Mesendoderm (in vitro differentiated cells): Measurements from ENCODE around the gene FOXQ1.

ENCODE experiments used
- DNase-seq: peaks from one replicate; pipeline ENCODE4 v3.0.0; 2013
- H2AK5ac ChIP-seq: 2 replicates; pipeline ENCODE4 v1.6.1; 2013; ENCODE audit warnings: low read length, inconsistent platforms
- H2BK120ac ChIP-seq: 2 replicates; pipeline ENCODE4 v1.6.1; 2013; ENCODE audit warnings: low read depth, mild to moderate bottlenecking, low read length, moderate library complexity, mixed read lengths
- H2BK15ac ChIP-seq: replicated peaks from 2 replicates; pipeline ENCODE4 v1.6.1; 2013; ENCODE audit warnings: low read depth, mild to moderate bottlenecking, moderate library complexity
- H2BK5ac ChIP-seq: 2 replicates; pipeline ENCODE4 v1.6.1; 2013; ENCODE audit warnings: low read length, inconsistent platforms
- H3K18ac ChIP-seq: 2 replicates; pipeline ENCODE4 v1.6.1; 2013; ENCODE audit warnings: mild to moderate bottlenecking, low read length, mixed read lengths
- H3K23ac ChIP-seq: one replicate; pipeline ENCODE4 v1.6.1; 2013; ENCODE audit warnings: low read length
- H3K27ac ChIP-seq: 2 replicates; pipeline ENCODE4 v1.5.1; 2013; ENCODE audit warnings: low read depth, mild to moderate bottlenecking, inconsistent platforms, low read length, moderate library complexity
- H3K27me3 ChIP-seq: 2 replicates; pipeline ENCODE4 v1.6.1; 2013; ENCODE audit warnings: low read length, control low read depth, mild to moderate bottlenecking, inconsistent platforms; ENCODE audit not compliant: insufficient read depth, poor library complexity
- H3K36me3 ChIP-seq: 2 replicates; pipeline ENCODE4 v1.6.1; 2013; ENCODE audit warnings: low read length, inconsistent platforms; ENCODE audit not compliant: control insufficient read depth, insufficient read depth
- H3K4ac ChIP-seq: one replicate; pipeline ENCODE4 v1.6.1; 2013; ENCODE audit warnings: low read depth, mild to moderate bottlenecking, low read length, moderate library complexity
- H3K4me1 ChIP-seq: 2 replicates; pipeline ENCODE4 v1.6.1; 2013; ENCODE audit warnings: low read depth, low read length, inconsistent platforms; ENCODE audit not compliant: control insufficient read depth
- H3K4me2 ChIP-seq: 2 replicates; pipeline ENCODE4 v1.6.1; 2013; ENCODE audit warnings: low read length
- H3K4me3 ChIP-seq: 2 replicates; pipeline ENCODE4 v1.5.1; 2013; ENCODE audit warnings: mild to moderate bottlenecking, low read length
- H3K56ac ChIP-seq: one replicate; pipeline ENCODE4 v1.6.1; 2013; ENCODE audit warnings: low read length
- H3K79me1 ChIP-seq: 2 replicates; pipeline ENCODE4 v1.6.1; 2013; ENCODE audit warnings: low read length, inconsistent platforms
- H3K79me2 ChIP-seq: 2 replicates; pipeline ENCODE4 v1.6.1; 2013; ENCODE audit warnings: mild to moderate bottlenecking, low read length; ENCODE audit not compliant: control insufficient read depth, insufficient read depth
- H3K9ac ChIP-seq: 2 replicates; pipeline ENCODE4 v1.6.1; 2013; ENCODE audit warnings: low read length, inconsistent platforms
- H4K5ac ChIP-seq: one replicate; pipeline ENCODE4 v1.6.1; 2013; ENCODE audit warnings: low read length
- H4K8ac ChIP-seq: one replicate; pipeline ENCODE4 v1.6.1; 2013; ENCODE audit warnings: low read depth, mild to moderate bottlenecking, control low read depth, low read length, moderate library complexity
- WGBS: extraction: QIAGEN DNeasy Blood & Tissue Kit; methylation state at CpG from one replicate; pipeline ENCODE4 v1.1.7; 2013; ENCODE audit warnings: low lambda C conversion rate, missing lambda C conversion rate; ENCODE audit not compliant: insufficient coverage; ENCODE audit errors: extremely low coverage; 5-methylcytosine and 5-hydroxymethylcytosine counted together

Gene FOXQ1

GRCh38 chr6:1315201-1315559, 3.3 kb downstream of the FOXQ1 start:
- H4K5ac ChIP-seq = no peak overlapping the region
- no peak overlapping the region for H3K27ac ChIP-seq
- no peak overlapping the region for H3K56ac ChIP-seq
- H2BK15ac ChIP-seq = no peak overlapping the region
- no peak overlapping the region for H2BK5ac ChIP-seq
- no peaks in the 10 kb centered on the region for H3K79me1 ChIP-seq
- H2AK5ac ChIP-seq = no peak overlapping the region
- H3K36me3 ChIP-seq = no peaks in the 10 kb centered on the region
- H3K4ac ChIP-seq = no peak overlapping the region
- no peaks in the 10 kb centered on the region for H3K79me2 ChIP-seq
- H3K23ac ChIP-seq = no peak overlapping the region
- no peak overlapping the region for H3K18ac ChIP-seq
- H3K4me2 ChIP-seq = no peak overlapping the region
- H3K4me1 ChIP-seq = peaks cover 3% of the 10 kb centered on the region
- WGBS = no CpG with 5 or more reads among the region's 1 CpG
- no peak overlapping the region for H3K9ac ChIP-seq
- DNase-seq = no peak
- no peak overlapping the region for H4K8ac ChIP-seq
- H3K4me3 ChIP-seq = no peak overlapping the region
- H2BK120ac ChIP-seq = no peak overlapping the region
- peaks cover 39% of the 10 kb centered on the region for H3K27me3 ChIP-seq

- Histone ChIP-seq H3K18ac (no peak overlapping the region), H2AK5ac (no peak overlapping the region), H3K4ac (no peak overlapping the region), H3K56ac (no peak overlapping the region), H3K79me2 (no peaks in the 10 kb centered on the region), H2BK15ac (no peak overlapping the region), H3K9ac (no peak overlapping the region), H3K4me2 (no peak overlapping the region), H2BK120ac (no peak overlapping the region), H4K8ac (no peak overlapping the region), H3K27me3 (peaks cover 34% of the 10 kb centered on the region), H3K27ac (no peak overlapping the region), H3K79me1 (no peaks in the 10 kb centered on the region), H4K5ac (no peak overlapping the region), H3K36me3 (no peaks in the 10 kb centered on the region), H3K4me1 (peaks cover 3% of the 10 kb centered on the region), H2BK5ac (no peak overlapping the region), H3K4me3 (no peak overlapping the region), H3K23ac (no peak overlapping the region)
- no CpG with 5 or more reads among the region's 11 CpGs for WGBS
- no peak for DNase-seq
Observed at GRCh38 chr6:1315560-1316386, 3.9 kb downstream of the FOXQ1 start.

- Histone ChIP-seq H3K4ac (no peak overlapping the region), H3K27me3 (peaks cover 26% of the 10 kb centered on the region), H2AK5ac (no peak overlapping the region), H2BK120ac (no peak overlapping the region), H3K9ac (no peak overlapping the region), H4K8ac (no peak overlapping the region), H3K56ac (peak overlapping the region; percentile 34), H3K79me1 (no peaks in the 10 kb centered on the region), H3K23ac (no peak overlapping the region), H4K5ac (no peak overlapping the region), H3K79me2 (no peaks in the 10 kb centered on the region), H2BK15ac (no peak overlapping the region), H3K4me2 (peak overlapping the region; percentile 36), H3K18ac (no peak overlapping the region), H3K4me3 (no peak overlapping the region), H2BK5ac (no peak overlapping the region), H3K27ac (no peak overlapping the region), H3K4me1 (no peaks in the 10 kb centered on the region), H3K36me3 (no peaks in the 10 kb centered on the region)
- peak; percentile 65 for DNase-seq
- no CpG with 5 or more reads among the region's 35 CpGs for WGBS
Observed at GRCh38 chr6:1316489-1316971, 4.6 kb downstream of the FOXQ1 start.

- H2BK15ac ChIP-seq = no peak overlapping the region
Observed at GRCh38 chr6:1317302-1317815, 5.5 kb downstream of the FOXQ1 start.

GRCh38 chr6:1318036-1318435, 6.1 kb downstream of the FOXQ1 start:
- no peak for DNase-seq
- no CpG with 5 or more reads among the region's 7 CpGs for WGBS
- no peak overlapping the region for H2BK15ac ChIP-seq

More at GRCh38 chr6:1317302-1317815, 5.5 kb downstream of the FOXQ1 start:
- Histone ChIP-seq H2BK120ac (no peak overlapping the region), H3K4me2 (no peak overlapping the region), H3K36me3 (no peaks in the 10 kb centered on the region), H3K56ac (no peak overlapping the region), H2BK5ac (no peak overlapping the region), H3K4me3 (no peak overlapping the region), H3K27me3 (peaks cover 25% of the 10 kb centered on the region), H3K4me1 (no peaks in the 10 kb centered on the region), H3K79me2 (no peaks in the 10 kb centered on the region), H3K23ac (no peak overlapping the region), H3K9ac (no peak overlapping the region), H3K18ac (no peak overlapping the region), H2AK5ac (no peak overlapping the region), H3K4ac (no peak overlapping the region), H4K5ac (no peak overlapping the region), H3K27ac (no peak overlapping the region), H3K79me1 (no peaks in the 10 kb centered on the region), H4K8ac (no peak overlapping the region)
- DNase-seq = no peak
- no CpG with 5 or more reads among the region's 43 CpGs for WGBS

More at GRCh38 chr6:1318036-1318435, 6.1 kb downstream of the FOXQ1 start:
- H2BK120ac ChIP-seq = no peak overlapping the region
- no peak overlapping the region for H3K9ac ChIP-seq
- H3K79me2 ChIP-seq = no peaks in the 10 kb centered on the region
- H2AK5ac ChIP-seq = no peak overlapping the region
- H3K79me1 ChIP-seq = no peaks in the 10 kb centered on the region
- H3K23ac ChIP-seq = no peak overlapping the region
- H3K36me3 ChIP-seq = no peaks in the 10 kb centered on the region
- H3K4ac ChIP-seq = no peak overlapping the region
- H3K18ac ChIP-seq = no peak overlapping the region
- H3K4me3 ChIP-seq = no peak overlapping the region
- H3K56ac ChIP-seq = no peak overlapping the region
- no peak overlapping the region for H4K5ac ChIP-seq
- no peak overlapping the region for H3K4me2 ChIP-seq
- H3K27me3 ChIP-seq = peaks cover 24% of the 10 kb centered on the region
- no peak overlapping the region for H2BK5ac ChIP-seq
- H4K8ac ChIP-seq = no peak overlapping the region
- no peaks in the 10 kb centered on the region for H3K4me1 ChIP-seq
- no peak overlapping the region for H3K27ac ChIP-seq
